ENCODE measurements around the gene ELANE.
"Not testable (repeated sequence)": the region's sequence is repeated elsewhere in the genome, so short reads cannot be mapped to it uniquely, and the experiment has no call there.

ELANE gene

GRCh38 chr19:814152-815078 lies 37.7 kb upstream of the ELANE start:
- DNase-seq: no peak

- DNase-seq: no peak
Measured at GRCh38 chr19:815079-815774, 36.9 kb upstream of the ELANE start.

- DNase-seq: no peak
Measured at GRCh38 chr19:815775-816499, 36.2 kb upstream of the ELANE start.

- no peak for DNase-seq
Measured at GRCh38 chr19:816500-816857, 35.6 kb upstream of the ELANE start.

GRCh38 chr19:820212-820611 lies 31.9 kb upstream of the ELANE start:
- not testable (repeated sequence) for DNase-seq

- no peak for DNase-seq
Measured at GRCh38 chr19:821231-821824, 30.8 kb upstream of the ELANE start.

- no peak for DNase-seq
Measured at GRCh38 chr19:821825-822503, 30.1 kb upstream of the ELANE start, which contains the start of gene PLPPR3. Gene PLPPR3 (minus strand): TSS chr19:821955. CDS start chr19:821559, 396 bp downstream.

GRCh38 chr19:823565-824121 lies 28.5 kb upstream of the ELANE start:
- DNase-seq: no peak

GRCh38 chr19:824885-825284 lies 27.2 kb upstream of the ELANE start:
- DNase-seq: no peak

- DNase-seq: no peak
Measured at GRCh38 chr19:825897-826644, 26.0 kb upstream of the ELANE start.

- DNase-seq: no peak
Measured at GRCh38 chr19:827314-827709, 24.8 kb upstream of the ELANE start.

- no peak for DNase-seq
Measured at GRCh38 chr19:827710-828321, 24.3 kb upstream of the ELANE start, which contains the start of gene AZU1. Gene AZU1 (plus strand): TSS chr19:827837. CDS start chr19:827847, 10 bp downstream.

GRCh38 chr19:829129-829758 lies 22.9 kb upstream of the ELANE start:
- DNase-seq: no peak

- no peak for DNase-seq
Measured at GRCh38 chr19:831407-832369, 20.4 kb upstream of the ELANE start.

- no peak for DNase-seq
Measured at GRCh38 chr19:834216-834615, 17.9 kb upstream of the ELANE start.

- no peak for DNase-seq
Measured at GRCh38 chr19:835210-835810, 16.8 kb upstream of the ELANE start.

- DNase-seq: no peak
Measured at GRCh38 chr19:840519-841206, 11.4 kb upstream of the ELANE start, which contains the start of gene PRTN3. Gene PRTN3 (plus strand): TSS chr19:840999. CDS start chr19:841009, 10 bp downstream.

- not testable (repeated sequence) for DNase-seq
Measured at GRCh38 chr19:842802-843179, 9.3 kb upstream of the ELANE start.

Data from activated CD8-positive, alpha-beta memory T cell treated with anti-CD3 and anti-CD28 coated beads, Interleukin-2, amount 50 U/mL, for 48 hours (primary cell).